Activated T-cell treated with anti-CD3 and anti-CD28 coated beads, Interleukin-2, amount 50 U/mL, for 48 hours (primary cell): ENCODE results near the gene M6PR.
"Not testable (repeated sequence)": the region's sequence is repeated elsewhere in the genome, so short reads cannot be mapped to it uniquely, and the experiment has no call there.

ENCODE experiments used
- DNase-seq, 2 experiments: peaks; one replicate each; pipeline ENCODE4 v3.0.0-alpha.2; 2020

Gene M6PR

GRCh38 chr12:8911606-8912268 lies 37.7 kb downstream of the M6PR start:
- no peak for DNase-seq

GRCh38 chr12:8909752-8910151 lies 39.7 kb downstream of the M6PR start:
- DNase-seq: no peak

GRCh38 chr12:8907513-8907912 lies 41.9 kb downstream of the M6PR start:
- no peak for DNase-seq

GRCh38 chr12:8906266-8907180 lies 42.9 kb downstream of the M6PR start:
- DNase-seq: no peak

GRCh38 chr12:8905546-8905945 lies 43.9 kb downstream of the M6PR start:
- DNase-seq: no peak

GRCh38 chr12:8904665-8905064 lies 44.8 kb downstream of the M6PR start:
- no peak for DNase-seq

GRCh38 chr12:8903646-8904045 lies 45.8 kb downstream of the M6PR start:
- no peak for DNase-seq

GRCh38 chr12:8902703-8903102 lies 46.7 kb downstream of the M6PR start:
- DNase-seq: not testable (repeated sequence)

GRCh38 chr12:8899830-8900229 lies 49.6 kb downstream of the M6PR start:
- DNase-seq: no peak

- no peak for DNase-seq
Measured at GRCh38 chr12:8897081-8897480, 52.4 kb downstream of the M6PR start.

GRCh38 chr12:8894986-8895385 lies 54.5 kb downstream of the M6PR start:
- DNase-seq: no peak

- DNase-seq: no peak
Measured at GRCh38 chr12:8894378-8894777, 55.1 kb downstream of the M6PR start.

- no peak for DNase-seq
Measured at GRCh38 chr12:8891976-8892375, 57.5 kb downstream of the M6PR start.
